HepG2 (cell line): ENCODE data around the gene NDUFS1. TPM values are rescaled to one million over a fixed set of nuclear protein-coding genes. Genes with fewer than 3 reads are reported as not detected.

Source experiments
- ATF3 ChIP-seq: sonication (generic); formaldehyde crosslinking; IDR thresholded peaks from 2 replicates; pipeline ENCODE4 v1.4.0; 2020; ENCODE audit warnings: missing genetic modification reagents
- CSRNP2 ChIP-seq: sonication (generic); formaldehyde crosslinking; conservative IDR thresholded peaks from 2 replicates; pipeline ENCODE4 v1.8.0; 2022; ENCODE audit warnings: low read depth, missing genetic modification reagents
- FOXA3 ChIP-seq: IDR thresholded peaks from 2 replicates; pipeline ENCODE4 v1.6.1; 2016; ENCODE audit warnings: missing genetic modification reagents, missing compliant biosample characterization
- GLI4 ChIP-seq: sonication (generic); formaldehyde crosslinking; IDR thresholded peaks from 2 replicates; pipeline ENCODE4 v1.5.1; 2020; ENCODE audit warnings: missing genetic modification reagents, mild to moderate bottlenecking, moderate library complexity, borderline replicate concordance
- KDM5A ChIP-seq: fragments of 200-600 bp; sonication (generic); IDR thresholded peaks from 2 replicates; pipeline ENCODE4 v1.7.0; 2018; ENCODE audit warnings: antibody characterized with exemption, mild to moderate bottlenecking, low read length, borderline replicate concordance
- KLF6 ChIP-seq: IDR thresholded peaks from 2 replicates; pipeline ENCODE4 v1.8.0; 2016; ENCODE audit warnings: missing biosample characterization, missing genetic modification reagents
- MAX ChIP-seq: IDR thresholded peaks from 2 replicates; pipeline ENCODE4 v1.6.1; 2012; ENCODE audit warnings: inconsistent platforms
- MEIS1 ChIP-seq: sonication (generic); formaldehyde crosslinking; IDR thresholded peaks from 2 replicates; pipeline ENCODE4 v1.9.0; 2021; ENCODE audit warnings: mild to moderate bottlenecking, missing genetic modification reagents, moderate library complexity, borderline replicate concordance
- NFKBIZ ChIP-seq: IDR thresholded peaks from 2 replicates; pipeline ENCODE4 v1.6.1; 2018; ENCODE audit warnings: missing genetic modification reagents, missing compliant biosample characterization
- RARA ChIP-seq: IDR thresholded peaks from 2 replicates; pipeline ENCODE4 v1.6.1; 2016; ENCODE audit warnings: missing genetic modification reagents, missing compliant biosample characterization
- SP4 ChIP-seq: sonication (generic); formaldehyde crosslinking; IDR thresholded peaks from 2 replicates; pipeline ENCODE4 v1.8.1; 2023; ENCODE audit warnings: mild to moderate bottlenecking, missing genetic modification reagents
- ZNF143 ChIP-seq: sonication (generic); formaldehyde crosslinking; IDR thresholded peaks from 2 replicates; pipeline ENCODE4 v1.4.0; 2020; ENCODE audit warnings: missing genetic modification reagents
- ZNF407 ChIP-seq: sonication (generic); formaldehyde crosslinking; IDR thresholded peaks from one replicate; pipeline ENCODE4 v1.5.1; 2020; ENCODE audit warnings: mild to moderate bottlenecking, missing genetic modification reagents; ENCODE audit errors: not compliant biosample characterization
- ZNF513 ChIP-seq: sonication (generic); formaldehyde crosslinking; conservative IDR thresholded peaks from 2 replicates; pipeline ENCODE4 v1.5.0; 2020; ENCODE audit warnings: missing genetic modification reagents
- ZNF567 ChIP-seq: sonication (generic); formaldehyde crosslinking; IDR thresholded peaks from 2 replicates; pipeline ENCODE4 v1.8.1; 2023; ENCODE audit warnings: mild to moderate bottlenecking, missing genetic modification reagents, borderline replicate concordance
- ZNF580 ChIP-seq: IDR thresholded peaks from 2 replicates; pipeline ENCODE4 v1.6.1; 2016; ENCODE audit warnings: low read depth, borderline replicate concordance
- ZNF703 ChIP-seq: sonication (generic); formaldehyde crosslinking; IDR thresholded peaks from 2 replicates; pipeline ENCODE4 v1.5.1; 2020; ENCODE audit warnings: missing genetic modification reagents, mild to moderate bottlenecking, moderate library complexity, borderline replicate concordance
- polyA plus RNA-seq, 8 experiments: library from polyadenylated mRNA; depleted of rRNA in 3 of 8; stranded (reverse) in 7 of 8; unstranded in 1 of 8; fragments of >200 nt; fragmentation: Illumina TruSeq in 4 of 8; extraction: Trizol in 4 of 8; gene quantifications; 2 replicates each; pipeline versions ENCODE4 v1.2.1 to v1.2.3, GENCODE V29; 2011 to 2016; ENCODE audit warnings: low read depth in 4 of 8, missing spikeins in 1 of 8, mixed read lengths in 1 of 8; ENCODE audit not compliant: insufficient read depth in 1 of 8
- total RNA-seq, 5 experiments: library from RNA; depleted of rRNA; stranded (reverse); fragments of >200 nt; fragmentation: Illumina TruSeq; extraction: Trizol; gene quantifications; 2 replicates each; pipeline ENCODE4 v1.2.3, GENCODE V29; 2016; ENCODE audit warnings: low read depth in 1 of 5

Gene NDUFS1
- total and polyA plus RNA-seq, 2 of the 13 experiments (the other 11 are each of a cell fraction or from before 2014, with no cell fraction given) = 139 to 242 TPM

- TF ChIP-seq KDM5A (peak; percentile 90), CSRNP2 (CRISPR knock-in tag) (no peak), ZNF407 (CRISPR knock-in tag) (peak; percentile 69), MAX (peak; percentile 97), GLI4 (CRISPR knock-in tag) (no peak), ZNF580 (CRISPR knock-in tag) (peak; percentile 93; the same call in 1 of the 2 replicates), RARA (CRISPR knock-in tag) (peak; percentile 23), MEIS1 (CRISPR knock-in tag) (no peak), ZNF567 (peak; percentile 51; the same call in 1 of the 2 replicates), ZNF143 (CRISPR knock-in tag) (peak; percentile 64), SP4 (CRISPR knock-in tag) (peak; percentile 43), NFKBIZ (CRISPR knock-in tag) (no peak), ZNF513 (CRISPR knock-in tag) (no peak), FOXA3 (CRISPR knock-in tag) (peak; percentile 59), ZNF703 (no peak; the same call in 1 of the 2 replicates), ATF3 (CRISPR knock-in tag) (no peak), KLF6 (peak; percentile 90)
Observed at GRCh38 chr2:206159346-206160124, at the start of gene NDUFS1, which contains the start of gene EEF1B2 (continued).
